HG03521 (cell line): ENCODE results near the gene HSBP1L1.
A peak's percentile ranks its signal among the peaks of the same experiment; 100 is the strongest.
"Not testable (repeated sequence)": the region's sequence is repeated elsewhere in the genome, so short reads cannot be mapped to it uniquely, and the experiment has no call there.

ENCODE experiments used
- ATAC-seq: cut with Tn5 transposase; IDR thresholded peaks from one replicate; pipeline ENCODE4 v1.9.1; 2021; ENCODE audit warnings: mild to moderate bottlenecking, moderate library complexity; ENCODE audit not compliant: unreplicated experiment

Gene HSBP1L1

GRCh38 chr18:79983253-79983652 lies 18.8 kb downstream of the HSBP1L1 start:
- no peak for ATAC-seq

DNA sequence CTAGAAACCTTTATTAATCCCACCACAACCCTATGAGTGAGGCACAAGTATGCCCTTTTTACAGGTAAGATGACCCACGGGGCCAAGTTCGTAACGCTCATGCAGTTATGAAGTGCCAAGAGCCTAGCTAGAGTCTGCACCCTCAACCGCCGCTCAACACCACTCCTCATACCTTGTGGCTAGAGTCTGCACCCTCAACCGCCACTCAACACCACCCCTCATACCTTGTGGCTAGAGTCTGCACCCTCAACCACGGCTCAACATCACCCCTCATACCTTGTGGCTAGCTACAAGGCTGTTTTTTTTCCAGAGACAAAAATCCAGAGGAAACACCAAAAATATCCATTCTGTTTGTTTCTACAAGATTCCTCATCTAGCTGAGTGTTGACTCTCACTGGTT lies 19.4 kb downstream of the HSBP1L1 start:
- ATAC-seq, result no peak

- ATAC-seq, result no peak
Observed at GRCh38 chr18:79985172-79985571, 20.7 kb downstream of the HSBP1L1 start.

DNA sequence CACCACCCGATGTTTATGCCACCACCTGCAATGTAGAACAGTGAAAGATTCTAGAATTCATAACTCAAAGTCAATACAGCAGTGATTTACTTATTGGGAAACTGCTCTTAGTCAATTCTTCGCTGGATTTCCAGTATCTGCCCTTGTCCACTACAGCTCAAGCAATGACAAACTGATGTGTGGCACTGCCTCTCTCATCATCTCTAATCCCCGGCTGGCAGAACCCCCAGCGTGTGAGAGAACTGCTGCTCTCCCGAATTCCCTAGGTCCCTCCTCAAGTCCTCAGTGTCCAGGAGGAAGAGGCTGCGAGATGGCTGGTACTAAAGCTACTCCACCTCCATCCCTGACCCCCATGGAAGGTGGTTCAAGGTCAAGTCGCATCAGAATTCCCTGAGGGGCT lies 22.3 kb downstream of the HSBP1L1 start:
- ATAC-seq, result no peak

- no peak for ATAC-seq
Observed at GRCh38 chr18:79987566-79987965, 23.1 kb downstream of the HSBP1L1 start.

GRCh38 chr18:79988071-79988450 lies 23.6 kb downstream of the HSBP1L1 start:
- peak; percentile 54 for ATAC-seq

- ATAC-seq, result peak; percentile 95
Observed at GRCh38 chr18:79988451-79989194, 24.2 kb downstream of the HSBP1L1 start, which contains the start of gene TXNL4A. Gene TXNL4A (minus strand): TSS chr18:79988563. CDS start chr18:79988392, 171 bp downstream.

DNA sequence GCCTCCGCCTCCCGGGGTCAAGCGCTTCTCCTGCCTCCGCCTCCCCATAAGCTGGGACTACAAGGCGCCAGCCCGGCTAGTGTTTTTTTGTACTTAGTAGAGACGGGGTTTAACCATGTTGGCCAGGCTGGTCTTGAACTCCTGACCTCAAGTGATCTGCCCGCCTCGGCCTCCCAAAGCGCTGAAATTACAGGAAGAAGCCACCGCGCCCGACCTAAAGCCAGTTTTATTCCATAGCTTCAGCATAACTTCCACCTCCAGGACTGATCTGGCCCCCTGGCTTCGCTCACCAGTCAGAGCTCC lies 24.7 kb downstream of the HSBP1L1 start:
- no peak for ATAC-seq

GRCh38 chr18:79991494-79991893 lies 27.1 kb downstream of the HSBP1L1 start:
- ATAC-seq, result no peak

GRCh38 chr18:79999701-80000100 lies 35.3 kb downstream of the HSBP1L1 start:
- not testable (repeated sequence) for ATAC-seq

DNA sequence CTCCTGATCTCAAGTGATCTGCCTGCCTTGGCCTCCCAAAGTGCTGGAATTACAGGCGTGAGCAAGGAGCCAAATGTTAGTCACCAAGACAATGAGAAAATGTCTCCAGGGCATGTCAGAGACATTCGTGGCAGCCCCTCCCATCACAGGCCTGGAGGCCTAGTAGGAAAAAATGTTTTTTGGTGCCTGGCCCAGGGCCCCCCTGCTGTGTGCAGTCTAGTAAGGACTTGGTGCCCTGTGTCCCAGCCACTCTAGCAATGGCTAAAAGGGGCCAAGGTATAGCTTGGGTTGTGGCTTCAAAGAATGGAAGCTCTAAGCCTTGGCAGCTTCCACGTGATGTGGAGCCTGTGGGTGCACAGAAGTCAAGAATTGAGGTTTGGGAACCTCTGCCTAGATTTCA lies 36.4 kb downstream of the HSBP1L1 start:
- ATAC-seq, result no peak

- no peak for ATAC-seq
Observed at GRCh38 chr18:80002468-80002867, 38.0 kb downstream of the HSBP1L1 start.

DNA sequence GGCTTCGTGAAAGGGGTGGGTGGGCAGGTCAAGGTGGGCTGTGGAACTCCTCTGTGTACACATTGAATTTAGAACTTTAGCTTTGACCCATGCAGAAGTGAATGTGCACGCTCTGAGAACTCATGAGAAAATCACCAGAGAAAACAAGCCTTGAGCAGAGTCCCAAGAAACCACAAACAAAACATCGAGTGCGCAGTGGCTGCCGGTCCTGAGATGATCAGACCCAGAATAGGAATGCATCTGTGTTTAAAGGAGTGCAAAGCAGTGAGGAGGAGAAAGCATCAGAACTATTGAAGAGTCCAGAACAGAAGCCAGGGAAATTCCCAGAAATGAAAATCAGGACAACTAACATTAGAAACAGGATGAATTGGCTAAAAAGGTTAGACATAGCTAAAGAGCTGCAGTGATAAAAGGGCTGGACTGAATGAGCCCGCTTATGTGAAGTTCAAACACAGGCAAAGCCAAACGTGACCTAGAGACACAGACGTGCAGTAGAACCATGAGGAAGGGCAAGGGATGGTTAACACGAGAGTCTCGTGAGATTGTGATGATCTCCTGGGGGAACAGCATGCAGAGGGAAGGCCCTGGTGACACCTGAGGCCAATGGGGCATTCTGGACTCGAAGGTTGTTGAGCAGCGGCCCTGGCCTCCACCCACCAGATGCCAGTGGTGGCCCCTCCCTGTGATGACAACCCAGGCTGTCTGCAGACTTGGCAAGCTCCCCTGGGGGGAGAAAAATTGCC lies 40.3 kb downstream of the HSBP1L1 start:
- ATAC-seq, result no peak

DNA sequence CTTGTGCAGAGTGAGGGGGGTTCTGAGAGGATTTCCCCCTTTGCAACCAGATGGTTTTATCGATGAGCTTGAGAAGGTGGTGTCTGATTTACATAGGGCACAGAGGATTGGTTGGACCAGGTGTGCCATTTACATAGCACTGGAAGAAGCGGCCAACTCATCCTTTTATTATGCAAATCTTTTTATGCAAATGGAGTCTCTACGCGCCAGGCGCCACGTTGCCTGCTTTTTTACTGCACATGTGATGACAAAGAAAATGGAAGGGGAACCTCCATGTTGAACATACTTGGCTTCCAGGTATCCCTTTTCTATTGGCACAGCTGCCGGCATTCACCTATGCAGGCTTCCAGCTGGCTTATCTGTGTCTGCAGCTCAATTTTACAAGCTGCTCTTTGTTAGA lies 42.3 kb downstream of the HSBP1L1 start:
- ATAC-seq, result no peak

- no peak for ATAC-seq
Observed at GRCh38 chr18:80009661-80010550, 45.5 kb downstream of the HSBP1L1 start.

DNA sequence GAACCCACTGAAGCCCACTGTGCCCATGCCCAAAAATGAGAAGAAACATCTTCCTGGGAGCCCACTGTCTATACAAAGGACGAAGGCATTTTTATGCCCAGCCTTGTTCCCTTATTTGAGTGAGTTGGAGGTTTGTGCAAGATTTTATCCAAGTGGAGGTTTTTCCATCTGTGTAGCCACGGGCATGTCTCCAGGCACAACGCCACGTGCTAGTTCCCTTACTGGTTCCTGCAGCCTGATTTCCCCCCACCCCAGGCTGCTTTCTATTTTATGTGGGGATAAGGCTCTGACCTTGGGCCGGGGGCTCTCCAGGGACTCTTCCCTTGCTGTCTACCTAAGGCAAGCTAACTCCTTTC lies 46.1 kb downstream of the HSBP1L1 start:
- no peak for ATAC-seq

- not testable (repeated sequence) for ATAC-seq
Observed at GRCh38 chr18:80011496-80012137, 47.2 kb downstream of the HSBP1L1 start.

DNA sequence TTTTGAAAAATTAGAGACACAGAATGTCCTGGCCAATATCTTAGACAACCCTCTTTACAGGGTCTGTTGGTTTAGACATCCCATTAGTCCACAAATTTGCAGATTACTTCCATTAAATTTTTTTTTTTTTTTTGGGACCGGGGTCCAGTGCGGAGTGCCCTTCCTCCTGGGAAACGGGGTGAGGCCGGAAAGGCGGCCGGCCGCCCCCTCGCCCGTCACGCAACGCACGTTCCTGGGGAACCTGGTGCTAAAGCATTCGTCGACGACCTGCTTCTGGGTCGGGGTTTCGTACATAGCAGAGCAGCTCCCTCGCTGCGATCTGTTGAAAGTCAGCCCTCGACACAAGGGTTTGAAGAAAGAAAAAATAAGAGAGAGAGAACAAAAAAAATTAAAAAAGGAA lies 48.3 kb downstream of the HSBP1L1 start:
- ATAC-seq, result no peak
